Uterus (tissue), 2 donors: ENCODE results near the gene KRT28.

Source experiments
- CTCF ChIP-seq, 4 experiments: fragments of 200-600 bp in 2 of 4; fragments of 450-650 bp in 2 of 4; sonication (generic) in 2 of 4; IDR thresholded peaks; one replicate each; pipeline ENCODE4 v1.5.1; 2016 to 2019; ENCODE audit warnings: antibody characterized with exemption in 4 of 4, mild to moderate bottlenecking in 2 of 4, moderate library complexity in 1 of 4
- POLR2A ChIP-seq, 2 donors: fragments of 450-650 bp; IDR thresholded peaks; one replicate each; pipeline ENCODE4 v1.6.1; 2016; ENCODE audit warnings: antibody characterized with exemption in 2 of 2, mild to moderate bottlenecking in 1 of 2, moderate library complexity in 1 of 2

- TF ChIP-seq CTCF (IDR thresholded peaks at IDR 0.05): no peak
- no peak for TF ChIP-seq POLR2A (IDR thresholded peaks at IDR 0.05)
Observed at GRCh38 chr17:40812639-40813038, 12.9 kb upstream of the KRT28 start.
